GM12872 (cell line): ENCODE measurements around the gene SHISA6.

Experiments
- TF ChIP-seq, protein P1 (sequence below): IDR thresholded peaks from 3 replicates; pipeline ENCODE4 v1.5.1; 2011; ENCODE audit warnings: low read depth, mild to moderate bottlenecking, low read length, moderate library complexity; ENCODE audit not compliant: insufficient read depth

Gene SHISA6

DNA sequence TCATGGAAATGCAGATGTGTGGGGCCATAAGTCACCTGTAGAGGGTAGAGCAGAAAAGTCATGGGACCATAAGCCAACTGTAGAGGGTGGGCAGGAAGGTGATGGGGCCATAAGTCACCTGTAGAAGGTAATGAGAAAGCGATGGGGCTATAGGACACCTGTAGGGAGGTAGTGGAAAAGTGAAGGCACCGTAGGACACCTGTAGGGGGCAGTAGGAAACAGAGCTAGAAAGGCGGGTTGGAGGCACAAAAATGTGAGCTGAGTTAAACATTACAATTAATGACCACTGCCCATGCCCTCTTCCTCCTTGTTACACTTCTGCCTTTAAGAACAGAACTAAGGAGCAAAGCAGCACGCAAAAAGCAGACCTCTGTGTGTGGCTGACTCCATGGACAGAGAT lies 150.1 kb downstream of the SHISA6 start:
- TF ChIP-seq, protein P1, sequence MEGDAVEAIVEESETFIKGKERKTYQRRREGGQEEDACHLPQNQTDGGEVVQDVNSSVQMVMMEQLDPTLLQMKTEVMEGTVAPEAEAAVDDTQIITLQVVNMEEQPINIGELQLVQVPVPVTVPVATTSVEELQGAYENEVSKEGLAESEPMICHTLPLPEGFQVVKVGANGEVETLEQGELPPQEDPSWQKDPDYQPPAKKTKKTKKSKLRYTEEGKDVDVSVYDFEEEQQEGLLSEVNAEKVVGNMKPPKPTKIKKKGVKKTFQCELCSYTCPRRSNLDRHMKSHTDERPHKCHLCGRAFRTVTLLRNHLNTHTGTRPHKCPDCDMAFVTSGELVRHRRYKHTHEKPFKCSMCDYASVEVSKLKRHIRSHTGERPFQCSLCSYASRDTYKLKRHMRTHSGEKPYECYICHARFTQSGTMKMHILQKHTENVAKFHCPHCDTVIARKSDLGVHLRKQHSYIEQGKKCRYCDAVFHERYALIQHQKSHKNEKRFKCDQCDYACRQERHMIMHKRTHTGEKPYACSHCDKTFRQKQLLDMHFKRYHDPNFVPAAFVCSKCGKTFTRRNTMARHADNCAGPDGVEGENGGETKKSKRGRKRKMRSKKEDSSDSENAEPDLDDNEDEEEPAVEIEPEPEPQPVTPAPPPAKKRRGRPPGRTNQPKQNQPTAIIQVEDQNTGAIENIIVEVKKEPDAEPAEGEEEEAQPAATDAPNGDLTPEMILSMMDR: no peak

DNA sequence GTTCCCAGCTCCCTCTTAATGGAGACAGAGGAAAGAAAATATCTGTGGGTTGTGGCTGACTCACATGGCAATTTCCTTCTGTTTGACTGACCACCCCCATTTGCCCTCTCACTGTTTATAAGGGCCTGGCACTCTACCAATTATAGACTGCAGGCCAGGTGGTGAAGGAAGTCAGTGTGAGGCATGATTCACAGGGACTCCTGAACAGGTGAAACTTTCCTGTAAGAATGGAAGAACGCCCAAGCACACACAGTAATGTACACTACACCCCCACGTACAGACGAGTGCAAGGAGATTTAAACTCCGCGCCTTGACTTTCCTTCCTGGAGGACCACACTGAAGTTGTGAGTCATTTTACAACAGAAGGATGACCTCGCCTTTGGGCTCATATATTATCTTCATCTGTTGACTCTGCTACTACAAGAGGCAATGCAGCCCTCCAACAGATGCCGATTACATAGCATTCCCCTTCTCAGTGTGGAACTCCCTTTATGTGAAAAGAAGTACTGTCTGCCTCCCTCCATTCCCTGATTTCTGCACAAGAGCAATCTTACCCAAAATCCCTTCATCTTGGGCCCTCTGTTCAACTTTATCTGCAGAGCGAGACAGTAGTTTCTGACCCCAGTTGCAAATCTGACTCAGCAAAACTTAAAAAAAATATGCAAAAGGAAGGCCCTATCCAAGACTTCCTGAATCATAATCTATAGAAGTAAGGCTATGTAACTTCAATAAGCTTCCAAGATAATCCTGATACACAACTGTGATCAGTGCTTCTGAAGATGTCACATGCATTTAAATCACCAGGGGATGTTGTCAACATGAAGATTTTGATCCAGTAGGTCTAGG lies 163.6 kb downstream of the SHISA6 start:
- TF ChIP-seq, protein P1: no peak

DNA sequence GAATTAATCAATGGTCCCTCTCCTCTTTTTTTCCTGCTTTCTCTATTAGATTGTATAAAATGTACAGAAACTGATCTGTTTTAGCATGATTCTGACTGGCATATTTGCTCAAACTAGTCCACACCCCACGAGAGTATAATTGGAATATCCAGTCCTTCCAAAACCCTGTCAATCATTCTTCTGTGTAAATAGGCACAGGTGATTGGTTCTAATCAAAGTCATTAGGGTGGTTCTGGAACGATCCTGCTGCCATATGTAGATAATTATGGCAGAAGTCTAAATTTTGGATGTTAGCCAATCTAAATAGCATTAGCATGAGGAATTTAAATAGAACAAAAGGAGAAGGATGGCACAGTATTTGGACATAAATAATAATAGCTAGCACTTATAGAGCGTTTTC lies 165.7 kb downstream of the SHISA6 start:
- TF ChIP-seq, protein P1: no peak

DNA sequence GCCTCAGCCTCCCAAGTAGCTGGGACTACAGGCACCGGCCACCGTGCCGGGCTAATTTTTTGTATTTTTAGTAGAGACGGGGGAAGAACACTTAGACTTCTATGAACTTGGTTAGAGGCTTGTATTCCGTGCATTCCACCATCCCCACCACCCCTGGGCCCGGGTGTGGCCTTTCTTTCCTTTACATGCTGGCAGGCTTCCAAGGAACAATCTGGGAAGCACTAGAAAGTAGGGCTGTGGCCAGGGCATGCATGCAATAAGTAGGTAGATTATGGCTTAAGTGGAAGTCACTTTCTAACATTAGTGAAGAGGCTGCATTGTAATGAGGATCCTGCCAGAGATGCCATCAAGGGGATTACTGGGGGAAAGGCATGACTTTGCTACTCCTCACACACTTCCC lies 171.6 kb downstream of the SHISA6 start:
- TF ChIP-seq, protein P1: no peak

DNA sequence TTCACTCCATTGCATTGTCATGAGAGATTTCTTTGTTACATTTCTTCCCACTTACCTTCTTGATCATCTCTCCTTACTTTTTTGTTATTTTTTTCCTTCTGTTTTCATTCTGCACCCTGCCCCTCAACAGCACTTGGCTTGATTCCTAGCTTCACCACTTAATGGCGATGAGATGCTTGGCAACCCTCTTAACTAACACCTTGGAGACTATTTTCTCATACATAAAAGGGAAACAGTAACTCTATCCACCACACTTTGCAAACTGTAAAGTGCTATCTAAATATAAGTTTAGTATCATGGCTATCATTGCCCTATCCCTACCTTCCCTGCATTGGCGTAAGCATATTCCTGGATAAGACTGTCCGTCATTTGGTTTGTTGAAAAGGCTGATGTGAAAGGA lies 177.3 kb downstream of the SHISA6 start:
- TF ChIP-seq, protein P1: no peak

DNA sequence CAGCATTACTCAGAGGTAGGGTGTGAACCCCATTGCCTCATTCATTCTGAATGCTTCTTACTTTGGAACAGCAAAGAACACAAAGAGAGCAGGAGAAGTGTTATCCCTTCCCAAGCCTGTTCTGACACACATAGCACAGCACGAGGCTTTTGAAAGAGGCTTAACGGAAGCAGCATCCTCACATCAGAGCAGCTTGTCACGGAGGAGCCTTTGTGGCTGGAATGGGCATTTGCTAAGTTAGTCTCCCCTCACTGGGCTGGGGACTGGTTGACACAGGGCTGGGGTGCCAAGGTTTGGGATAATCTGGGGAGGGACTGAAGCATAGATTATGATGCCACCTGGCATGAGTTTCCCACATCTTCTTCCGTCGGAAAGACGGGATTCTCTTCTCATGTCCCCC lies 189.7 kb downstream of the SHISA6 start:
- TF ChIP-seq, protein P1: no peak

DNA sequence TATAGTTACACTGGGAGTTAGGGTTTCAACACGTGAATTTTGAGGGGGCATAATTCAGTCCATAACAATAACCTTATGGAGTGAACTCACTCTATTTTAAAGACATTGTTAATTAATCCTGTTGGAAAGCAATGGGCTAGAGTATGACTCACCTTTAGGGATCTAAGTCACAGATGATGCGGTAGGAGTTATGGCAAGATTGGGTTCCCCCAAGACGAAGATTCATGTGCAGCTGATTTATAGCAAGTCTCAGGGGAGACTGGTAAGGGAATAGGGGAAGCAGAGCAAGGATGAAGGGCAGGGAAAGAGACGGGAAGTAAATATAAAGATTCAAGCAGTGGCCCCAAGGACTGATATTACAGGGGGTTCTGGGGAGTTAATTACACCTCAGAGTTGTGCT lies 197.7 kb downstream of the SHISA6 start:
- TF ChIP-seq, protein P1: no peak
